ENCODE results near the gene MAMDC2. TPM values are rescaled to one million over a fixed set of nuclear protein-coding genes. Genes with fewer than 3 reads are reported as not detected.
A peak's percentile ranks its signal among the peaks of the same experiment; 100 is the strongest.

The MAMDC2 gene
- total and polyA plus RNA-seq, 4 donors = 2.0 to 14.6 (median 6.2) TPM

GRCh38 chr9:70250221-70250620 lies 206.6 kb downstream of the MAMDC2 start:
- Histone ChIP-seq H3K4me1 (ENCODE audit: control insufficient read depth in 1 of 2, insufficient read depth in 2 of 2, low read length in 2 of 2) (no peaks in the 10 kb centered on the region), H3K4me3 (ENCODE audit: low read length in 2 of 2) (no peak overlapping the region), H3K9me3 (ENCODE audit: control insufficient read depth, low read length) (no peaks in the 10 kb centered on the region), H3K36me3 (ENCODE audit: control insufficient read depth in 1 of 2, insufficient read depth in 2 of 2, low read length in 1 of 2) (no peaks in the 10 kb centered on the region), H3K27ac (ENCODE audit: low read depth in 1 of 2, low read length in 2 of 2) (no peak overlapping the region), H3K27me3 (ENCODE audit: control insufficient read depth in 1 of 2, insufficient read depth in 2 of 2, low read length in 1 of 2) (no peaks in the 10 kb centered on the region)
- 98 to 99% methylated on average over 1 of the region's 1 CpG for WGBS, 2 donors
- DNase-seq = no peak
- no peak for ATAC-seq (ENCODE audit: low FRiP score)
- intact Hi-C loops (cut with DNase I) = loop anchor here in 1 of 2 donors (10.0 kb wide), 3 partner anchors 125 to 275 kb away; partner anchors contain the start of gene KLF9

GRCh38 chr9:70255486-70255885 lies 211.8 kb downstream of the MAMDC2 start:
- H3K4me1 ChIP-seq (ENCODE audit: control insufficient read depth in 1 of 2, insufficient read depth in 2 of 2, low read length in 2 of 2) = peaks cover 0 to 1% of the 10 kb centered on the region in 2 donors
- intact Hi-C loops (cut with DNase I) = loop anchor here in 1 of 2 donors (5.0 to 10.0 kb wide), 4 partner anchors 131 to 347 kb away; partner anchors contain the start of gene KLF9
- no peaks in the 10 kb centered on the region for H3K9me3 ChIP-seq (ENCODE audit: control insufficient read depth, low read length)
- no peaks in the 10 kb centered on the region for H3K36me3 ChIP-seq (ENCODE audit: control insufficient read depth in 1 of 2, insufficient read depth in 2 of 2, low read length in 1 of 2)
- H3K4me3 ChIP-seq (ENCODE audit: low read length in 2 of 2) = peak overlapping the region in 1 of 2 donors; percentile 73
- H3K27ac ChIP-seq (ENCODE audit: low read depth in 1 of 2, low read length in 2 of 2) = no peak overlapping the region
- H3K27me3 ChIP-seq (ENCODE audit: control insufficient read depth in 1 of 2, insufficient read depth in 2 of 2, low read length in 1 of 2) = no peaks in the 10 kb centered on the region
- ATAC-seq (ENCODE audit: low FRiP score) (no peak), DNase-seq (no peak)

- no peaks in the 10 kb centered on the region for H3K36me3 ChIP-seq (ENCODE audit: control insufficient read depth in 1 of 2, insufficient read depth in 2 of 2, low read length in 1 of 2)
- peaks cover 1 to 2% of the 10 kb centered on the region in 2 donors for H3K4me1 ChIP-seq (ENCODE audit: control insufficient read depth in 1 of 2, insufficient read depth in 2 of 2, low read length in 2 of 2)
- DNase-seq = no peak
- H3K27ac ChIP-seq (ENCODE audit: low read depth in 1 of 2, low read length in 2 of 2) = peak overlapping the region in 1 of 2 donors; percentile 24
- peak overlapping the region; percentile 46 to 73 for H3K4me3 ChIP-seq (ENCODE audit: low read length in 2 of 2)
- no peaks in the 10 kb centered on the region for H3K9me3 ChIP-seq (ENCODE audit: control insufficient read depth, low read length)
- ATAC-seq (ENCODE audit: low FRiP score) = no peak
- intact Hi-C loops (cut with DNase I) = loop anchor here in 1 of 2 donors (5.0 to 10.0 kb wide), 4 partner anchors 131 to 346 kb away; partner anchors contain the start of gene KLF9
- no peaks in the 10 kb centered on the region for H3K27me3 ChIP-seq (ENCODE audit: control insufficient read depth in 1 of 2, insufficient read depth in 2 of 2, low read length in 1 of 2)
- WGBS, 2 donors = 6 to 9% methylated on average over 7 of the region's 7 CpGs
Measured at GRCh38 chr9:70256123-70256551, 212.5 kb downstream of the MAMDC2 start.

GRCh38 chr9:70257502-70257901 lies 213.9 kb downstream of the MAMDC2 start:
- peaks cover 6 to 10% of the 10 kb centered on the region in 2 donors for H3K4me1 ChIP-seq (ENCODE audit: control insufficient read depth in 1 of 2, insufficient read depth in 2 of 2, low read length in 2 of 2)
- ATAC-seq (ENCODE audit: low FRiP score) (no peak), DNase-seq (no peak)
- H3K9me3 ChIP-seq (ENCODE audit: control insufficient read depth, low read length) = no peaks in the 10 kb centered on the region
- intact Hi-C loops (cut with DNase I) = loop anchor here in 1 of 2 donors (5.0 to 10.0 kb wide), 4 partner anchors 133 to 345 kb away; partner anchors contain the start of gene KLF9
- H3K4me3 ChIP-seq (ENCODE audit: low read length in 2 of 2) = peak overlapping the region; percentile 41 to 44
- WGBS, 2 donors = 53 to 56% methylated on average over 3 of the region's 3 CpGs
- H3K27ac ChIP-seq (ENCODE audit: low read depth in 1 of 2, low read length in 2 of 2) = peak overlapping the region in 1 of 2 donors; percentile 2
- H3K27me3 ChIP-seq (ENCODE audit: control insufficient read depth in 1 of 2, insufficient read depth in 2 of 2, low read length in 1 of 2) = no peaks in the 10 kb centered on the region
- no peaks in the 10 kb centered on the region for H3K36me3 ChIP-seq (ENCODE audit: control insufficient read depth in 1 of 2, insufficient read depth in 2 of 2, low read length in 1 of 2)

- ATAC-seq (ENCODE audit: low FRiP score) (peak; percentile 82), DNase-seq (peak in 1 of 2 donors; percentile 80)
- H3K4me1 ChIP-seq (ENCODE audit: control insufficient read depth in 1 of 2, insufficient read depth in 2 of 2, low read length in 2 of 2) = peaks cover 6 to 10% of the 10 kb centered on the region in 2 donors
- no peaks in the 10 kb centered on the region for H3K36me3 ChIP-seq (ENCODE audit: control insufficient read depth in 1 of 2, insufficient read depth in 2 of 2, low read length in 1 of 2)
- 3 to 4% methylated on average over 26 to 27 of the region's 27 CpGs for WGBS, 2 donors
- H3K4me3 ChIP-seq (ENCODE audit: low read length in 2 of 2) = peak overlapping the region; percentile 41 to 44
- H3K9me3 ChIP-seq (ENCODE audit: control insufficient read depth, low read length) = no peaks in the 10 kb centered on the region
- H3K27me3 ChIP-seq (ENCODE audit: control insufficient read depth in 1 of 2, insufficient read depth in 2 of 2, low read length in 1 of 2) = no peaks in the 10 kb centered on the region
- peak overlapping the region; percentile 23 to 71 for H3K27ac ChIP-seq (ENCODE audit: low read depth in 1 of 2, low read length in 2 of 2)
- intact Hi-C loops (cut with DNase I) = loop anchor here in 1 of 2 donors (5.0 to 10.0 kb wide), 4 partner anchors 133 to 344 kb away; partner anchors contain the start of gene KLF9
Measured at GRCh38 chr9:70257991-70258691, 214.5 kb downstream of the MAMDC2 start.

GRCh38 chr9:70258692-70259511 lies 215.3 kb downstream of the MAMDC2 start, which contains the start of gene SMC5:
Gene SMC5, plus strand, starts transcription at chr9:70258978. Its CDS starts 101 bp downstream, at chr9:70259079.
- H3K4me3 ChIP-seq (ENCODE audit: low read length in 2 of 2) = peak within 1 kb of the TSS; percentile 94 to 95
- peak; percentile 98 for ATAC-seq (ENCODE audit: low FRiP score)
- H3K4me1 ChIP-seq (ENCODE audit: control insufficient read depth in 1 of 2, insufficient read depth in 2 of 2, low read length in 2 of 2) = peaks cover 8 to 15% of the 10 kb centered on the region in 2 donors
- no peaks in the 10 kb centered on the region for H3K9me3 ChIP-seq (ENCODE audit: control insufficient read depth, low read length)
- 0% methylated on average over 72 to 75 of the region's 75 CpGs for WGBS, 2 donors
- H3K27me3 ChIP-seq (ENCODE audit: control insufficient read depth in 1 of 2, insufficient read depth in 2 of 2, low read length in 1 of 2) = no peaks in the 10 kb centered on the region
- intact Hi-C loops (cut with DNase I) = loop anchor here in 1 of 2 donors (5.0 to 10.0 kb wide), 4 partner anchors 134 to 343 kb away; partner anchors contain the start of gene KLF9
- H3K27ac ChIP-seq (ENCODE audit: low read depth in 1 of 2, low read length in 2 of 2) = peak within 1 kb of the TSS; percentile 64 to 87
- H3K36me3 ChIP-seq (ENCODE audit: control insufficient read depth in 1 of 2, insufficient read depth in 2 of 2, low read length in 1 of 2) = no peaks in the 10 kb centered on the region
- peak; percentile 93 to 96 for DNase-seq

- H3K4me3 ChIP-seq (ENCODE audit: low read length in 2 of 2) = peak overlapping the region; percentile 94 to 95
- DNase-seq (no peak), ATAC-seq (ENCODE audit: low FRiP score) (no peak)
- H3K4me1 ChIP-seq (ENCODE audit: control insufficient read depth in 1 of 2, insufficient read depth in 2 of 2, low read length in 2 of 2) = peaks cover 9 to 15% of the 10 kb centered on the region in 2 donors
- H3K9me3 ChIP-seq (ENCODE audit: control insufficient read depth, low read length) = no peaks in the 10 kb centered on the region
- peaks cover 0 to 1% of the 10 kb centered on the region in 2 donors for H3K36me3 ChIP-seq (ENCODE audit: control insufficient read depth in 1 of 2, insufficient read depth in 2 of 2, low read length in 1 of 2)
- intact Hi-C loops (cut with DNase I) = loop anchor here in 1 of 2 donors (5.0 to 10.0 kb wide), 4 partner anchors 135 to 343 kb away; partner anchors contain the start of gene KLF9
- 0% methylated on average over 10 of the region's 10 CpGs for WGBS, 2 donors
- peak overlapping the region; percentile 64 to 87 for H3K27ac ChIP-seq (ENCODE audit: low read depth in 1 of 2, low read length in 2 of 2)
- no peaks in the 10 kb centered on the region for H3K27me3 ChIP-seq (ENCODE audit: control insufficient read depth in 1 of 2, insufficient read depth in 2 of 2, low read length in 1 of 2)
Measured at GRCh38 chr9:70259512-70259802, 215.8 kb downstream of the MAMDC2 start.

- intact Hi-C loops (cut with DNase I) = no loop called here
- H3K27me3 ChIP-seq (ENCODE audit: control insufficient read depth in 1 of 2, insufficient read depth in 2 of 2, low read length in 1 of 2) = no peaks in the 10 kb centered on the region
- peak overlapping the region in 1 of 2 donors; percentile 95 for H3K4me3 ChIP-seq (ENCODE audit: low read length in 2 of 2)
- no peak overlapping the region for H3K27ac ChIP-seq (ENCODE audit: low read depth in 1 of 2, low read length in 2 of 2)
- WGBS, 2 donors = 90 to 91% methylated on average over 30 of the region's 30 CpGs
- H3K36me3 ChIP-seq (ENCODE audit: control insufficient read depth in 1 of 2, insufficient read depth in 2 of 2, low read length in 1 of 2) = peaks cover 0 to 1% of the 10 kb centered on the region in 2 donors
- H3K4me1 ChIP-seq (ENCODE audit: control insufficient read depth in 1 of 2, insufficient read depth in 2 of 2, low read length in 2 of 2) = peaks cover 9 to 15% of the 10 kb centered on the region in 2 donors
- ATAC-seq (ENCODE audit: low FRiP score) (no peak), DNase-seq (peak in 1 of 2 donors; percentile 46)
- H3K9me3 ChIP-seq (ENCODE audit: control insufficient read depth, low read length) = no peaks in the 10 kb centered on the region
Measured at GRCh38 chr9:70260007-70260443, 216.4 kb downstream of the MAMDC2 start.
